Activated CD4-positive, alpha-beta memory T cell treated with anti-CD3 and anti-CD28 coated beads, Interleukin-2, amount 10 ng/mL, durations not matched to agents 7 days and 5 days (primary cell): Measurements from ENCODE around the gene CFAP46. TPM values are rescaled to one million over a fixed set of nuclear protein-coding genes. Genes with fewer than 3 reads are reported as not detected.
"Not testable (repeated sequence)": the region's sequence is repeated elsewhere in the genome, so short reads cannot be mapped to it uniquely, and the experiment has no call there.

Source experiments
- CTCF ChIA-PET: fragments of 350-600 bp; sonication (Branson Sonifier 250); formaldehyde crosslinking; loops from one replicate; lab custom pipeline; 2021; ENCODE audit warnings: antibody characterized with exemption, inconsistent platforms; lab: Charles Lee
- POLR2A ChIA-PET: fragments of 350-600 bp; sonication (Branson Sonifier 250); formaldehyde crosslinking; loops from one replicate; lab custom pipeline; 2021; ENCODE audit warnings: antibody characterized with exemption; lab: Charles Lee
- DNase-seq: peaks from one replicate; pipeline ENCODE4 v3.0.0-alpha.2; 2020
- H3K27ac Mint-ChIP-seq: one replicate; pipeline ENCODE4 v1.8.0; 2021; ENCODE audit warnings: mild to moderate bottlenecking, mixed read lengths
- H3K27me3 Mint-ChIP-seq: one replicate; pipeline ENCODE4 v1.8.0; 2021; ENCODE audit warnings: mixed read lengths
- H3K36me3 Mint-ChIP-seq: one replicate; pipeline ENCODE4 v1.8.0; 2021; ENCODE audit warnings: low read depth, mixed read lengths
- H3K4me1 Mint-ChIP-seq: one replicate; pipeline ENCODE4 v1.8.0; 2021; ENCODE audit warnings: mixed read lengths
- H3K4me3 Mint-ChIP-seq: one replicate; pipeline ENCODE4 v1.8.0; 2021; ENCODE audit warnings: mild to moderate bottlenecking, mixed read lengths
- H3K9me3 Mint-ChIP-seq: one replicate; pipeline ENCODE4 v1.8.0; 2021; ENCODE audit warnings: mixed read lengths
- total RNA-seq, 2 experiments: library from RNA; stranded (reverse); gene quantifications; one replicate each; pipeline ENCODE4 v1.2.3, GENCODE V29; 2021

CFAP46 gene
- total RNA-seq, 2 experiments from 2014 or later = not detected

GRCh38 chr10:132845041-132845551, 97.3 kb downstream of the CFAP46 start:
- Mint-ChIP-seq H3K4me3 (no peak overlapping the region), H3K9me3 (peaks cover 11% of the 10 kb centered on the region), H3K36me3 (peaks cover 3% of the 10 kb centered on the region), H3K27me3 (peaks cover 8% of the 10 kb centered on the region), H3K4me1 (peaks cover 6% of the 10 kb centered on the region), H3K27ac (no peak overlapping the region)
- DNase-seq = no peak
- CTCF ChIA-PET = no interaction called here
- POLR2A ChIA-PET = no interaction called here

- H3K9me3 Mint-ChIP-seq = peaks cover 11% of the 10 kb centered on the region
- H3K36me3 Mint-ChIP-seq = peaks cover 3% of the 10 kb centered on the region
- peaks cover 8% of the 10 kb centered on the region for H3K27me3 Mint-ChIP-seq
- ChIA-PET CTCF (interaction anchor here (0.5 kb wide), 1 partner anchor 15 kb away, joined by 3 read pairs; no protein-coding TSS in a partner anchor), POLR2A (no interaction called here)
- H3K4me3 Mint-ChIP-seq = no peak overlapping the region
- DNase-seq = peak; percentile 1
- H3K27ac Mint-ChIP-seq = no peak overlapping the region
- H3K4me1 Mint-ChIP-seq = peaks cover 6% of the 10 kb centered on the region
Observed at GRCh38 chr10:132844069-132844809, 98.1 kb downstream of the CFAP46 start.

- CTCF ChIA-PET, H3K27ac Mint-ChIP-seq, H3K27me3 Mint-ChIP-seq, POLR2A ChIA-PET, H3K4me3 Mint-ChIP-seq, H3K36me3 Mint-ChIP-seq, H3K4me1 Mint-ChIP-seq: not testable (repeated sequence)
- DNase-seq = peak; percentile 3
- H3K9me3 Mint-ChIP-seq = peaks cover 11% of the 10 kb centered on the region
Observed at GRCh38 chr10:132843276-132843675, 99.1 kb downstream of the CFAP46 start.

GRCh38 chr10:132842397-132842796, 100.0 kb downstream of the CFAP46 start:
- Mint-ChIP-seq H3K27me3 (no peaks in the 10 kb centered on the region), H3K9me3 (peaks cover 13% of the 10 kb centered on the region), H3K4me3 (no peak overlapping the region), H3K36me3 (peaks cover 3% of the 10 kb centered on the region), H3K4me1 (no peaks in the 10 kb centered on the region), H3K27ac (no peak overlapping the region)
- no peak for DNase-seq
- POLR2A ChIA-PET = no interaction called here
- CTCF ChIA-PET = no interaction called here

- ChIA-PET CTCF (no interaction called here), POLR2A (no interaction called here)
- Mint-ChIP-seq H3K27ac (no peak overlapping the region), H3K36me3 (peaks cover 3% of the 10 kb centered on the region), H3K27me3 (no peaks in the 10 kb centered on the region), H3K4me3 (no peak overlapping the region), H3K9me3 (peaks cover 16% of the 10 kb centered on the region), H3K4me1 (no peaks in the 10 kb centered on the region)
- DNase-seq = no peak
Observed at GRCh38 chr10:132841615-132841975, 100.8 kb downstream of the CFAP46 start.

- no peak for DNase-seq
- Mint-ChIP-seq H3K36me3 (peaks cover 3% of the 10 kb centered on the region), H3K4me1 (no peaks in the 10 kb centered on the region), H3K4me3 (no peak overlapping the region), H3K27me3 (no peaks in the 10 kb centered on the region), H3K9me3 (peaks cover 16% of the 10 kb centered on the region), H3K27ac (no peak overlapping the region)
- CTCF ChIA-PET = no interaction called here
- POLR2A ChIA-PET = no interaction called here
Observed at GRCh38 chr10:132840698-132841614, 101.4 kb downstream of the CFAP46 start.

- POLR2A ChIA-PET = no interaction called here
- H3K36me3 Mint-ChIP-seq = peaks cover 3% of the 10 kb centered on the region
- H3K9me3 Mint-ChIP-seq = peaks cover 16% of the 10 kb centered on the region
- H3K4me1 Mint-ChIP-seq = no peaks in the 10 kb centered on the region
- CTCF ChIA-PET = no interaction called here
- H3K27ac Mint-ChIP-seq = no peak overlapping the region
- H3K27me3 Mint-ChIP-seq = no peaks in the 10 kb centered on the region
- no peak for DNase-seq
- H3K4me3 Mint-ChIP-seq = no peak overlapping the region
Observed at GRCh38 chr10:132839061-132839460, 103.3 kb downstream of the CFAP46 start.

- ChIA-PET POLR2A (no interaction called here), CTCF (no interaction called here)
- peaks cover 16% of the 10 kb centered on the region for H3K9me3 Mint-ChIP-seq
- no peaks in the 10 kb centered on the region for H3K4me1 Mint-ChIP-seq
- no peak for DNase-seq
- H3K4me3 Mint-ChIP-seq = no peak overlapping the region
- H3K27me3 Mint-ChIP-seq = no peaks in the 10 kb centered on the region
- no peak overlapping the region for H3K27ac Mint-ChIP-seq
- peaks cover 3% of the 10 kb centered on the region for H3K36me3 Mint-ChIP-seq
Observed at GRCh38 chr10:132838346-132838970, 103.9 kb downstream of the CFAP46 start.

GRCh38 chr10:132837905-132838304, 104.5 kb downstream of the CFAP46 start:
- Mint-ChIP-seq H3K4me1 (no peaks in the 10 kb centered on the region), H3K9me3 (peaks cover 15% of the 10 kb centered on the region), H3K27me3 (no peaks in the 10 kb centered on the region), H3K36me3 (peaks cover 3% of the 10 kb centered on the region), H3K4me3 (no peak overlapping the region), H3K27ac (no peak overlapping the region)
- ChIA-PET CTCF (no interaction called here), POLR2A (no interaction called here)
- DNase-seq = no peak

GRCh38 chr10:132836832-132837540, 105.4 kb downstream of the CFAP46 start:
- POLR2A ChIA-PET = no interaction called here
- H3K27me3 Mint-ChIP-seq = no peaks in the 10 kb centered on the region

GRCh38 chr10:132836248-132836831, 106.0 kb downstream of the CFAP46 start:
- H3K36me3 Mint-ChIP-seq = no peaks in the 10 kb centered on the region
- H3K27me3 Mint-ChIP-seq = no peaks in the 10 kb centered on the region
- ChIA-PET CTCF (no interaction called here), POLR2A (no interaction called here)
- H3K9me3 Mint-ChIP-seq = peaks cover 5% of the 10 kb centered on the region
- no peak for DNase-seq
- no peaks in the 10 kb centered on the region for H3K4me1 Mint-ChIP-seq
- H3K27ac Mint-ChIP-seq = no peak overlapping the region
- no peak overlapping the region for H3K4me3 Mint-ChIP-seq

More at GRCh38 chr10:132836832-132837540, 105.4 kb downstream of the CFAP46 start:
- Mint-ChIP-seq H3K36me3 (no peaks in the 10 kb centered on the region), H3K27ac (no peak overlapping the region), H3K9me3 (peaks cover 6% of the 10 kb centered on the region), H3K4me3 (no peak overlapping the region), H3K4me1 (no peaks in the 10 kb centered on the region)
- DNase-seq = peak; percentile 30
- CTCF ChIA-PET = no interaction called here

- CTCF ChIA-PET = no interaction called here
- POLR2A ChIA-PET = no interaction called here
- no peak for DNase-seq
- Mint-ChIP-seq H3K4me1 (no peaks in the 10 kb centered on the region), H3K36me3 (no peaks in the 10 kb centered on the region), H3K4me3 (no peak overlapping the region), H3K27ac (no peak overlapping the region), H3K9me3 (peaks cover 5% of the 10 kb centered on the region), H3K27me3 (no peaks in the 10 kb centered on the region)
Observed at GRCh38 chr10:132835848-132836233, 106.5 kb downstream of the CFAP46 start.
